ENCODE data around the gene ATP6V1C2. TPM values are rescaled to one million over a fixed set of nuclear protein-coding genes. Genes with fewer than 3 reads are reported as not detected.

The ATP6V1C2 gene
- total RNA-seq, 4 donors from 2014 or later = 0.63 to 4.0 (median 1.3) TPM

GRCh38 chr2:10826026-10826425 is 104.6 kb downstream of the ATP6V1C2 start:
- no peak for ATAC-seq (ENCODE audit: low FRiP score)
- no peak for DNase-seq (ENCODE audit: low spot score)
- TF ChIP-seq CTCF (IDR thresholded peaks at IDR 0.05) = no peak

- TF ChIP-seq CTCF (IDR thresholded peaks at IDR 0.05) = no peak
- DNase-seq (ENCODE audit: low spot score) = no peak
- no peak for ATAC-seq (ENCODE audit: low FRiP score)
These were observed 105.2 kb downstream of the ATP6V1C2 start for GRCh38 chr2:10826625-10827024.

- ATAC-seq (ENCODE audit: low FRiP score) = no peak
- TF ChIP-seq CTCF (IDR thresholded peaks at IDR 0.05) = no peak
- DNase-seq (ENCODE audit: low spot score) = no peak
These were observed 106.9 kb downstream of the ATP6V1C2 start for GRCh38 chr2:10828346-10828745.

GRCh38 chr2:10829299-10829698 is 107.9 kb downstream of the ATP6V1C2 start:
- DNase-seq (ENCODE audit: low spot score) (no peak), ATAC-seq (ENCODE audit: low FRiP score) (no peak)
- no peak for TF ChIP-seq CTCF (IDR thresholded peaks at IDR 0.05)

GRCh38 chr2:10830203-10830602 is 108.8 kb downstream of the ATP6V1C2 start:
- no peak for ATAC-seq (ENCODE audit: low FRiP score)
- no peak for DNase-seq (ENCODE audit: low spot score)
- TF ChIP-seq CTCF (IDR thresholded peaks at IDR 0.05) = no peak

GRCh38 chr2:10830641-10831399 is 109.4 kb downstream of the ATP6V1C2 start:
- no peak for TF ChIP-seq CTCF (IDR thresholded peaks at IDR 0.05)
- no peak for DNase-seq (ENCODE audit: low spot score)
- ATAC-seq (ENCODE audit: low FRiP score) = no peak

- DNase-seq (ENCODE audit: low spot score) = no peak
- no peak for TF ChIP-seq CTCF (IDR thresholded peaks at IDR 0.05)
- ATAC-seq (ENCODE audit: low FRiP score) = no peak
These were observed 110.1 kb downstream of the ATP6V1C2 start for GRCh38 chr2:10831400-10831985.
